ENCODE measurements around the gene SRF.

SRF gene

DNA sequence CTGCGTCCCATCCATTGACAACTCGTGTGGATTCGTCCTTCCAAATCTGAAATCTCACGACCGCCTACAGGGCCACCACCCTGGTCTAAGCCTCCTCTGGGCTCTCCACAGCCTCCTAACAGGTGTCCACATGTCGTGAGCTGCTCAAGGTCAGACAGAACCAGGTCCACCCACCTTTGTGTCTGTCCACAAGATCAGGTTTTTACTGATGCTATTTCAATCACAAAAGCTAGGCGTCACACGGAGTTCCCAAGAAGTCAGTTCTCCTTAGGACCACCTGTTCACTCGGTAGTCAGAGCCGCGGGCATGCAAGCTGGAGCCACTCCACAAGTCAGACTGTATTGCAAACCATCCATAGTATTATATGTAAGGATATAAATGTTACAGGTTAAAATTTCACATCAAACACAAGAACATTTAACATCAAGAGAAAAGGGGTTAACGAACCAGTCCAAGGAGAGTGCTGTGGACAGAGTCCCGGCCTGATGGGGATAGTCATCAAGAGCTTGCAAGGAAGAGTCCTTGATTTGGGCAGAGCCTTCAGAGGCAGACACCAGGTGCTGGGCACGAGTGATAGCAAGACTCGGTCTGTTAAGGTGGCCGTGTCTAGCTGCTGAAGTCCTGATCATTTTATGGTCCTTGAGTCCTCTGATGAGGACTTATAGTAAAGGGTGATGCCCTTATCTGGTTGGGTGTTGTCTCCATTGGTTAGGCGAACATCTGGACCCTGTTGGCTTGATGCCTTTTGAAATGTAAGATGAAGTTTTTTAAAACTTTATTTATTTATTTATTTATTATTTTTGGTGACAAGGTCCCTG lies 58.9 kb downstream of the SRF start:
- H3K9me3 ChIP-seq (ENCODE audit: control insufficient read depth, insufficient read depth, low read depth, low read length): no peaks in the 10 kb centered on the region
- no peak overlapping the region for H3K27ac ChIP-seq (ENCODE audit: low read depth, low read length)
- peaks cover 34% of the 10 kb centered on the region for H3K27me3 ChIP-seq (ENCODE audit: control insufficient read depth, insufficient read depth, low read length)
- H3K4me3 ChIP-seq (ENCODE audit: low read depth, low read length): peak overlapping the region; percentile 71
- peaks cover 12% of the 10 kb centered on the region for H3K36me3 ChIP-seq (ENCODE audit: control insufficient read depth, insufficient read depth, low read length)
- no peak overlapping the region for H3K9ac ChIP-seq (ENCODE audit: low read length)
- peaks cover 7% of the 10 kb centered on the region; the same call in 1 of the 2 replicates for H3K4me1 ChIP-seq (ENCODE audit: control insufficient read depth, insufficient read depth, low read length)

DNA sequence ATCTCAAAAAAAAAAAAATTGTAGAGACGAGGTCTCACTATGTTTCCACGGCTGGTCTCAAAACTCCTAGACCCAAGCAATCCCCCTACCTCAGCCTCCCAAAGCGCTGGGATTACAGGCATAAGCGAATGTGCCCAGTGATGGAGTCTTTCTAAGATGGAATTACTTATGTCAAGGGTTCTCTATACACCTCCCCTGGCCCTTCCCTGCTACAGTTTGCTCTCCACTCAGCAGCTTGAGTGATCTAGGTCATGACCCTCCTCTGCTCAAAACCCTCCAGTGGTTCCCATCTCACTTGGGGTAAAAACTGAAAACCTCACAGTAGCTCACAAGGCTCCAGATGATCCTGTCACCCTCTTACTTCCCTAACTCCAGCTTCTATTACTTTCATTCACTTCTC lies 60.0 kb downstream of the SRF start:
- peaks cover 5% of the 10 kb centered on the region for H3K36me3 ChIP-seq (ENCODE audit: control insufficient read depth, insufficient read depth, low read length)
- H3K27ac ChIP-seq (ENCODE audit: low read depth, low read length): no peak overlapping the region
- no peak overlapping the region for H3K4me3 ChIP-seq (ENCODE audit: low read depth, low read length)
- H3K9me3 ChIP-seq (ENCODE audit: control insufficient read depth, insufficient read depth, low read depth, low read length): no peaks in the 10 kb centered on the region
- H3K9ac ChIP-seq (ENCODE audit: low read length): no peak overlapping the region
- H3K4me1 ChIP-seq (ENCODE audit: control insufficient read depth, insufficient read depth, low read length): peaks cover 7% of the 10 kb centered on the region; the same call in 1 of the 2 replicates
- peaks cover 34% of the 10 kb centered on the region for H3K27me3 ChIP-seq (ENCODE audit: control insufficient read depth, insufficient read depth, low read length)
